ENCODE results near the gene GTSF1L.
"Not testable (repeated sequence)": the region's sequence is repeated elsewhere in the genome, so short reads cannot be mapped to it uniquely, and the experiment has no call there.

The GTSF1L gene

DNA sequence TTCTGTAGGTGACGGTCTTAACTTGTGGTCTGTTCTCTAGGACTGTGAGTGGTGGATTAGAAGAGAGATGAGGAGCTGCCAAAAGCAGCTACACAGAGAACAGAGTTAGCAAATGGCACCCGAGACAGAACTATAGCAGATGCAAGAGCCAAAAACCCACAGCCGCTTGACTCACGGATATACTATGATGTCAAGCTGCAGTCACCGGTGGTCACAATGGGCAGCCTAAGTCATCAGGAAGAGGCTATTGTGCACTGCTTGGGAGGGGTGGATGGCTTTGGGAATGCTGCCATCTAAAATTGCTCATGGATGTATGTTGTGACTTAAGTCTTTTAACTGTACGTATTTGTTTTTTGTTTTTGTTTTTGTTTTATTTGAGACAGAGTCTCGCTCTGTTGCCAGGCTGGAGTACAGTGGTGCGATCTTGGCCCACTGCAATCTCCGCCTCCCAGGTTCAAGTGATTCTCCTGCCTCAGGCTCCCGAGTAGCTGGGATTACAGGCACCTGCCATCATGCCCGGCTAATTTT, at the start of gene GTSF1L:
Gene GTSF1L (minus strand): TSS at position 192 of the 528 bp plus-strand sequence. CDS start 308 bp downstream, outside the sequence.
- DNase-seq (ENCODE audit: extremely low read depth in 1 of 2, low read depth in 1 of 2) = no peak

- no peak for DNase-seq (ENCODE audit: extremely low read depth in 1 of 2, low read depth in 1 of 2)
These were observed 48.0 kb upstream of the GTSF1L start for GRCh38 chr20:43774754-43775153.

DNA sequence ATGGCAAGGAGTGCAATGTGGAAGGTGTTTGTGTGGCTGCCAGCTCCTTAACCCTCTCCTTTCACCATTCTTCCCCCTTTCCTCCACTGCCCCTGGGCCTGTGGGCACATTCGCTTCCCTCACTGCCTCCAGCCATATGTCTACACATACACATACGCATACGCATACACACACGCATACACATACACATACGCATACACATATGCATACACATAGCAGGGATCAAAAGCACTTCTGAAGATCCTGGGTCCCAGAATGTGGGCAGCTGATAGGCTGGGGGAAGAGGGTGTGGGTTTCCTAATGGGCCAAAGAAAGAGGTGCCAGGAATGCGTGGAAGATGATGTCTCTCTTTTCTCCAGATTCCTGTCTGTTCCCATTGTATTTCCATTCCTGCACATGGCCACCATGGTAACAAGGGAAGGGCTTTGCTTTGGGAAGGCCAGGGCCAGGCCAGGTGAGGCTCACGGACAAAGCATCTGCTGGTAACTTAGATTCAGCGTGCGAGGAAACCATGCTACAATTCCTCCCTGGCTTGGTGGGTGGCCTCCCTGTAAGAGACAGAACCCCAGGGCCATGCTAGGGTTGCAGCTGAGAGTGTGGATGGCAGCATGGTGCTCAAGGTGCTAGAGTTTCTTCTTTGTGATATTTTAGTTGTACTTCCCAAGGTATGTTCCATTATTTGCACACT, 44.8 kb upstream of the GTSF1L start:
- DNase-seq (ENCODE audit: extremely low read depth in 1 of 2, low read depth in 1 of 2) = no peak

DNA sequence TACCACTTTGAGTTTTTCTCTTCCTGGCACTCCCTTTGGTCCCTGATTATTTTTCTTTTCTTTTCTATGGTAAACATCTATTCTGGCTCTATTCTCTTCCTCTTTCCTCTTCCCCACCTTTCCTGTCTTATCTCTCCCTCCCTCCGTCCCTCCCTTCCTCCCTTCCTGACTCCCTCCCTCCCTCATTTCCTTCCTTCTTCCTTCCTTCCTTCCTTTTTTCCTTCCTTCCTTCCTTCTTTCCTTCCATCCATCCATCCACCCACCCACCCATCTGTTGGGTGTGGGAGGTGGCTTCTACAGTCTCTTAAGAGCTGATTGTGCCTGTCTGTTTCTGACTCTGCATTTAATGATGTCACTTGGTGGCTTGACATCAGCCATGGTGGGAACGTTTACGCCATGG, 43.5 kb upstream of the GTSF1L start:
- no peak for DNase-seq (ENCODE audit: extremely low read depth in 1 of 2, low read depth in 1 of 2)

GRCh38 chr20:43767686-43768474, 41.1 kb upstream of the GTSF1L start:
- DNase-seq (ENCODE audit: extremely low read depth in 1 of 2, low read depth in 1 of 2) = no peak

- DNase-seq (ENCODE audit: extremely low read depth in 1 of 2, low read depth in 1 of 2) = no peak
These were observed 40.1 kb upstream of the GTSF1L start for GRCh38 chr20:43766917-43767316.

- DNase-seq (ENCODE audit: extremely low read depth in 1 of 2, low read depth in 1 of 2) = no peak
These were observed 39.6 kb upstream of the GTSF1L start for GRCh38 chr20:43766385-43766784.

- no peak for DNase-seq (ENCODE audit: extremely low read depth in 1 of 2, low read depth in 1 of 2)
These were observed 39.1 kb upstream of the GTSF1L start for GRCh38 chr20:43765916-43766315.

DNA sequence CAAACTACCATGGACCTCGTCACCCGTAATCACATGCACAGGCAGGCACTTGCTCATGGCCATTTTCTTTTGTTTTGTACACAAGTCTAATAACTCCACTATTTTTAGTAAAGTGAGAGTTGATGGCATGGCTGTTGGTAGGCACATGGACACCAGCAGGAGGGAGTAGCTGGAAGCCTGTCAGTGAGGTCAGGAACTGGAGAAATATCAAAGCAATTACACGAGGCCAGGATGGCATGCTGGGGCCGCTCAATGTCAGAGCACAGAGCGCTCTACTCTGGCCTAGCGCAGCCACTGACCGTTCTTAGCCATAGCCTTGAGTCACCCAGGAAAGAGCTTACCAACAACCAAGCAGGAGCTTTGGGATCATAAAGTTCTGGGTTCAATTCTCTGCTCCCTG, 36.1 kb upstream of the GTSF1L start:
- no peak for DNase-seq (ENCODE audit: extremely low read depth in 1 of 2, low read depth in 1 of 2)

- no peak for DNase-seq (ENCODE audit: extremely low read depth in 1 of 2, low read depth in 1 of 2)
These were observed 34.9 kb upstream of the GTSF1L start for GRCh38 chr20:43761386-43762340.

DNA sequence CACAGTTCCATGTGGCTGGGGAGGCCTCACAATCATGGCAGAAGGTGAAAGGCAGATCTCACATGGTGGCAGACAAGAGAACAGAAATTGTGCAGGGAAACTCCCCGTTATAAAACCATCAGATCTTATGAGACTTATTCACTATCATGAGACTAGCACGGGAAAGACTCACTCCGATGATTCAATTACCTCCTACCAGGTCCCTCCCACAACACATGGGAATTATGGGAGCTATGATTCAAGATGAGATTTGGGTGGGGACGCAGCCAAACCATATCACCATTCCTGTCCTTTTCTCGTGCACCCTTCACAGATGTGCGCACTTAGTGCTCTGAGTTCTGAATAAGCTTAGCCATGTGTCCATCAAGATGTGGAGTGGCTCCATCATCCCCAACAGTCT, 31.1 kb upstream of the GTSF1L start:
- not testable (repeated sequence) for DNase-seq (ENCODE audit: extremely low read depth in 1 of 2, low read depth in 1 of 2)

DNA sequence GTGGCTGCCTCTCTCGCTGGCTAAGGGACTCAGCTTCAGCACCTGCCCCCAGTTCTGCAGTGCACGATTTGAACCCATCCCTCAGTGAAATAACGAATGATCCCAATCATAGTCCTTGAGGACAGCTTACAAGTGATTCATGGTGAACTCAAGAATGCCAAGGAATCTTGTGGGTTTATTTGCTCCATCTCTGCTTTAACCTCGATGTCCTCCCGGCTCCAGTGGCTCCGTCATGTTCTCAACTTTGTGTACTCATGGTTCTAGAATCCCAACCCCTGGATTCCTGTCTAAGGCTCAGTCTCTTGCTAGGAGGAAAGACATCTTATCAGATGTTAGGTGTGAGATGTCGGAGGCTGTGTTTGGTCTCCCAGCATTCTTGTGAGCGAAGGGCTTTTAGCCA, 29.0 kb upstream of the GTSF1L start:
- no peak for DNase-seq (ENCODE audit: extremely low read depth in 1 of 2, low read depth in 1 of 2)

GRCh38 chr20:43755390-43755789, 28.6 kb upstream of the GTSF1L start:
- DNase-seq (ENCODE audit: extremely low read depth in 1 of 2, low read depth in 1 of 2) = no peak

GRCh38 chr20:43752561-43753301, 25.9 kb upstream of the GTSF1L start:
- DNase-seq (ENCODE audit: extremely low read depth in 1 of 2, low read depth in 1 of 2) = no peak

- no peak for DNase-seq (ENCODE audit: extremely low read depth in 1 of 2, low read depth in 1 of 2)
These were observed 25.2 kb upstream of the GTSF1L start for GRCh38 chr20:43752051-43752360.

GRCh38 chr20:43751167-43752050, 24.6 kb upstream of the GTSF1L start:
- no peak for DNase-seq (ENCODE audit: extremely low read depth in 1 of 2, low read depth in 1 of 2)

DNA sequence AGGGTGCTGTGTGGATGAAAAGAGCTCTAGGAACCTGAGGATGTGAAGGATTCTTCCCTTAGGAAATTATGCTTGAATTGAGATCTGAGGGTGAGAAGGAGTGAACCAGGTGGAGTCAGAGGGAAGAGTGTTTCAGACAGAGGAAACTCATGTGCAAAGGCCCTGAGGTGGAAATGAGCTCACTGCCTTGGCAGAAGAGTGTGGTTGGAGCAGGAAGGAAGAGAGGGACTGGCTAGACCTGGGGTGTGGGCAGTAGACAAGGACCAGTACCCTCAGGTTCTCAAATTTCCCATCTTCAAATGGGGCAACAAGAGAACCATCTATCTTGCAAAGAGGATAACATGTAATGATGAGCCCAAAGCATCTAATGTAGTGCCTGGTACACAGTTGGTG, 24.0 kb upstream of the GTSF1L start:
- DNase-seq (ENCODE audit: extremely low read depth in 1 of 2, low read depth in 1 of 2) = no peak

DNA sequence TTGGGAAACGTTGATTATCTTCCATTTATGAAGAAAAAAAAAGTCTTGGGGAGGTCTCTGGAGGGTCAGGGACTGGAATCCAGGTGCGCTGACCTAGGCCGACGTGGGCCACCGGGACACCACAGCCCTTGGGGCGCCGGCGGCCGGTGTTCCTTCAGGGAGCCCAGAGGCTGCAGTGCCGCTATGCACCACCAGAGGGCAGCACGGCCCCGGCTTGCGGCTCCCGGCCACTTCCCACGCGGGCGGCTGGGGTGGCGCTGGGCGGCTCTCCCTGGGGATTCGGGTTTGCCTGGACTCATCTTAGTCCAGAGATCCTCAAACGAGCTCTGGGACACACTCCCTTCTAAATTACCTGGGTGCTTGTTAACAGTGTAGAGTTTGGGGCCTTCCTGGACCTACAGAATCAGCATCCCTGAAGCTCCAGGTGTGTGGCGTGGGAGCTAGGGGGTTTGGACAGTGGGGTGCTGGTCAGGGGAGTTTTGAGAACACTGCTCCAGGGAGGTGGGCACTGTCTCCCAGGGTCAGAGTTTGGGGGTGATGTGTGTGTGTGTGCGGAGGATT, 23.0 kb upstream of the GTSF1L start:
- peak; percentile 32 to 82 for DNase-seq (ENCODE audit: extremely low read depth in 1 of 2, low read depth in 1 of 2)

DNA sequence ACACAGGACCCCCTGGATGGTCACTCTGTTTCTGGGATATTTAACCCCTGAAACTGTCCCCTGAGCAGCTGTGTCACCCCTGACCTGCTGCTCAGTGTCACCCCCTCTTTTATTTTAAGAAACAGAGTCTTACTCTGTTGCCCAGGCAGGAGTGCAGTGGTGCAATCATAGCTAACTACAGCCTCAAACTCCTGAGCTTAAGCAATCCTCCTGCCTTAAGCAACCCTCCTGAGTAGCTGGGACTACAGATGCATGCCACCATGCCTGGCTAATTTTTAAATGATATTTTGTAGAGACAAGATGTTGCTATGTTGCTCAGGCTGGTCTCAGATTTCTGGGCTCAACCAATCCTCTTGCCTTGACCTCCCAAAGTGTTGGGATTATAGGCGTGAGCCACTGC, 21.5 kb upstream of the GTSF1L start:
- no peak for DNase-seq (ENCODE audit: extremely low read depth in 1 of 2, low read depth in 1 of 2)
